Stimulated activated CD4-positive, alpha-beta T cell treated with anti-CD3 and anti-CD28 coated beads, Interleukin-1b, Interleukin-23, amount 100 ng/mL, for 4 hours (primary cell): ENCODE measurements around the gene PXYLP1.
A peak's percentile ranks its signal among the peaks of the same experiment; 100 is the strongest.

Experiments used
- DNase-seq, 2 donors: peaks; one replicate each; pipeline ENCODE4 v3.0.0-alpha.2; 2020; ENCODE audit warnings: low read depth in 2 of 2

The PXYLP1 gene

DNA sequence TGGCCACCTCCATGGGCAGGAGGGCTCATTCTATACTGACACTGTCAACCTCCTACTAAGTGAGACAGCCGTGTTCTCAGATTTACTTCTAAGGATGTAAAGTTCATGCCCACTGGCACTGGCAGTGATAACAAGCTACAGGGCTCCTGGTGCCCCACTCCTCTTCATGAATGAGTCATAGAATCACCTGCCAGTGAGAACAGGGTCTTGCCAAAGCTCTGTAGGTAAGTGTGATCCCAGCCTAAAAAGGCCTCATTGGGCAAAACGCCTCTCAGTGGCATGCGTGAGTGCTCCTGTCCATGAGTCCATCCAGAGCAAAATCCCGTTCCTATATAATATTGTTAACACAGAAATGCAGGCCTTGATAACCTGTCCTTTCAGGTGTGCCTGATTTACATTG is 17.4 kb downstream of the PXYLP1 start:
- DNase-seq, result no peak

DNA sequence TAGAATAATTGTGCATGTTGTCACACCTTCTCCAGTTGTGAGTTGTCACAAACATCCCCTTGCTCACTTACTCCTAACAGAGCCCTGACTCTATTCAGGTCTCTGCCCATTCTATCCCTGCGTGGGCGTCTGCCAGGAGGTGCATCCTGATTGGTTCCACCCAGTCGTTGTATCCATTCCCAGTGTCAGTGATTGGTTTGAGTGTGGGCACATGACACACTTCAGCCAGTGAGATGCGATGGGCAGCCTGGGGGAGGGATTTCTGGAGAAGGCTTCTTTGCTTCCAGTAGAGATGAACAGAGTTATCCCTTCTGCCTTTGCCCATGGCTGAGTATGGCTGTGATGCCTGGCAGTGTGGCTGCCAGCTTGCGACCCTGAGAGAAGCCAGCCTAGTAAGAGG is 18.7 kb downstream of the PXYLP1 start:
- DNase-seq, result no peak

GRCh38 chr3:141250828-141251227 is 19.2 kb downstream of the PXYLP1 start:
- DNase-seq, result no peak

- DNase-seq, result no peak
Measured at GRCh38 chr3:141253326-141253725, 21.7 kb downstream of the PXYLP1 start.

GRCh38 chr3:141253811-141254210 is 22.2 kb downstream of the PXYLP1 start:
- no peak for DNase-seq

DNA sequence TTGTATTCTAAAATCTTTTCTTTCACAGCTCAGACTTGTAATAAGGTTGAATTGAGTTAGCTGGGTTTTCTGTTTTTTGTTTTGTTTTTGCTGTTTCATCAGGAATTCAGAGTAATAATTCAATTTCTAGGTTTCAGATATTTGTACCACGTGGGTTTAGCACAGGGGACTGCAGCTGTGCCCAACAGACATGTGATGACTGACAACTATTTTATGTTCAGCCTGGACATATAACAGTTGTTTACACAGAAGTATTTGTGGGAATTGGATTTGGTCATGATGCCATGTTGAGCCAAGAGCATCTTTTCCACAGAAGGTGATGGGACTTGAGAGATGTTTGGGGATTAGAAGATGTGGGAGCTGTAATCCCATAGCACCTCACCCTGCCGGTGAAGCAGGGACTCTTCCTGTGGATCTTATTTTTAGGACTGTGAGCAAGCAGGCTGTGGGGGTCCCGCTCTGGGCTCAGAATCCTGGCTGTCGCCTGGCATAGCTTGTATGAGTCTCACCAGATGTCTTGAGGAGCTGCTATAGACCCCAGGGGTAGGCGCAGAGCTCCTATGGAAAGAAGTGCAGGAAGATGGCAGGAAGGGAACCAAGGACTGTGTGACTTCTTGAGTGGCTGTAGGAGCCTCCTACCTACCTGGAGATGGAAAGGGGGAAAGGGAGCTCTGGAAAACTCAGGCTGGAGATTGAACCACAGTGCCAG is 23.7 kb downstream of the PXYLP1 start:
- DNase-seq, result no peak

DNA sequence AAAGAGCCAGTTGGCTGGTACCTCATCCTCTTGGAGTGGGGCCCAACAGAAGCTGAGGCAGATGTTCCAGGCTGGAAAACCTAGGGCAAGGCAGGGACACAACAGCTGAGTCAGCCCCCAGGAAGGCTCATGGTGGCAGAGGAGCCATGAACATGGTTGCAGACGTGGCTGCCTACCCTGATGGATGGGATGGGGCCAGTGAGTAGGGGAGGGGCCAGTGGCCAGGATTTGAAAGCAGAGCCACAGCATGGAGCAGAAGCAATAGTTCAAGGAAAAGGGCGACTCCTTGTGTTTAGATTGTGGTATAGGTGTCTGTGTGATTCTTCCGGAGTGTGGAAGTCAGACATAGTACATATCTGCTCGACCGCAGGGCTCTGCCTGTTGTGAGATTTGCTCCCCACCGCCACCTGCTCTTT is 24.2 kb downstream of the PXYLP1 start:
- no peak for DNase-seq

GRCh38 chr3:141256820-141257219 is 25.2 kb downstream of the PXYLP1 start:
- DNase-seq, result no peak

DNA sequence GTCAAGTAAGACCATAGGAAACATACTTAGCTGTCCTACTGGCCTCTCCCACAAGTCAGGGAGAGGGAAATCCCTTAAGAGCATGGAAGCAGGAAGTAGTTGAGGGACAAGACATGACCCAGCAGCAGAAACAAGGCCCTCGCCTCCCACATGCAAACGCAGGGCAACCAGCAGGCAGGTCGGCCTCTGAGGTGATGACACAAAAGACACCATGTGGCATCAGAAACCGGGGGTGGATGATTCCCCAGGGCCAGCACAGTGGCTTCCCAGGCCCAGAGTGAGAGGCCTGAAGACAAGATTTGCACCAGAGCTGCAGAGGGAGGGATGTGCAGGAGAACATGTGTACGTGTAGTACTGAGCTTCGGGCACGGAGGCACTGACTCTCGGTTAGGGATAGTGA is 26.3 kb downstream of the PXYLP1 start:
- DNase-seq, result no peak

DNA sequence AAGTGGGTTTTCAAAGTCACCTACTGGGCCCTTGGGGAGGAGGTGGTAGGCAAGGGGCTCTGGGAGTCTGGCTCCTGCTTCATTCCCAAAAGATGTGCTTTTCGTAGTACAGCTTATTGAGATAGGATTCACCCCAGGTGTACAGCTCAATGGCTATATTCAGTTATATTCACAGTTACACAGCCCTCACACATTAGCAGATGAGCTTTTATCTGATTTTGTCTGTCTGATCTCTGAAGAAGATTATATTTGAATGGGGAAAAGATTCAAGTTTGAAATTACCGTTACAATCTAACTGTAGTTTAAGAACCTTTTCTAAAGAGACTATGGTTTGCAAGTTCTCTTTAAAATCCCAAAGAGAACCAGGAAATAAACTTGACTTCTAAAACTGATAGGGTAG is 27.3 kb downstream of the PXYLP1 start:
- DNase-seq, result no peak

GRCh38 chr3:141259821-141260629 is 28.4 kb downstream of the PXYLP1 start:
- no peak for DNase-seq

- DNase-seq, result no peak
Measured at GRCh38 chr3:141260630-141260927, 29.0 kb downstream of the PXYLP1 start.

DNA sequence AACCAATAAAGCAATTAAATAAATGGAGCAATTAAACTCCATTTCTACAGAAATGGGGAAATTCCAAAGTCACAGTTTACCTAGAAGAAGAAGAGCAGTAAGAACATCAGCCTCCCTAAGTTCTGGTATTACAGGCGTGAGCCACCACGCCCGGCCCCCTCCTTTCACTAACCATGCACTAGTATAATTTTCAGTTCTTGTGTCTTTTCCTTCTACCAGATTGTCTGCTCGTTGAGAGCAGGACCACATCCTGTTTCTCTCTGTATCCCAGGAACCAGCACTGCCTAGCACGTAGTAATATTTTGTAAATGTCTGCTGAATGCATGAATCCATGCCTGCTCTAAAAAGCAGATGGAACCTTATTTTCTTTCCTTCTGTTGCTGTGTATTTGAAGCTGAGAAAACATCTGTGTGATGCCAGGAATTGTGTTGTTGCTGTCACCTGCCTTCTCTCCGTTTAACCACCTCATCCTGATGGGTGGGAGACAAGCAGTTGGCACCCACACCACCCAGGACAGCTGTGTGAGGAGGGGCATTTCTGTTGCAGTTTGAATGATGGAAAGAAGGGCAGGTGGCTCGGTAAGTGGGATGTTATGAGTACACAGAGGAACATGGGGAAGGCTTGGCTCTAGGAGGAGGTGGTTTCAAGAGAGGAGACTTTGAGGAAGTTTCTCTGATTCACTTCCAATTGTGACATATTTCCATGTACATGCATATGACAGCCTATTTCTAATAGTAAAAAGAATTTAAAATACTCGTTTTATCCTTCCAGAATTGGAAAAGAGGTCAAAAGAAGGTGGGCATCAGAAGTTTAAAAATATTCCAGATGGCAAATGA is 30.1 kb downstream of the PXYLP1 start:
- DNase-seq, result no peak

DNA sequence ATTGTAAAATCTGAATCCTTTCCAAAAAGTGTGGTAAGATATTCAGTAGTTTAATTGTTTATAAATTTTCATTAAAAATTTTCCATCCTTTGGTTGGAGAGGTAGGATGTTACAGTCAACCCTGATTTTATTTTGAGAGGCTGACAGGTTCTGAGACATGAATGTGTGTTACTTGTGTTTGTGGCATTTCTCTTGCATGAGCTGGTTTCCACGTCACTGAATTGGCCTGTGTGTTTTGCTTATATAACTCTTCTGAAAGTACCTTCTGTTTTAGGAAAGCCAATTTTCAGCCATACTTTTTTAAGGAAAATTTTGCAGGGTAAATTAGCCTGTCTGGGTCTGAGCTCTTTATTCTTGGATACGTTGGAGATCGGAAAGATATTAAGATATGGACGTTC is 30.7 kb downstream of the PXYLP1 start:
- no peak for DNase-seq

DNA sequence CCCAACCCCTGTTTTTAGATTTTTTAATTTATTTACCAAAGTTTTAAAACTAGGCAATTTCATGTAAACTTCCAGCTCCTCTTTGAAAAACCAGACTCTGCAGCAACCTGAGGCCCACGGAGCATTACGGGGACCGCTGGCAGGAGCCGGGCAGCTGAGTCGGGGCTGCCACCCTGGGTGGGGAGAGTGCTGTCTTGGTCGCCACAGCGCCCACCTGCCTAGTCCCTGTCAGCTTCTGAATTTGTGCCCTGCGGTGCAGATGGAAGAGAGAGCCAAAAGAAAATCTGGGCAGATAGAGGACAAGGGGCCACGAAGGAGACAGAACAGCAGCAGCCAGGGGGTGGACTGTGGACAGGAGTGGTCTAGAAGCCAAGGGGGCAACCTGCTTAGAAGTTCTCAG is 34.6 kb downstream of the PXYLP1 start:
- no peak for DNase-seq

DNA sequence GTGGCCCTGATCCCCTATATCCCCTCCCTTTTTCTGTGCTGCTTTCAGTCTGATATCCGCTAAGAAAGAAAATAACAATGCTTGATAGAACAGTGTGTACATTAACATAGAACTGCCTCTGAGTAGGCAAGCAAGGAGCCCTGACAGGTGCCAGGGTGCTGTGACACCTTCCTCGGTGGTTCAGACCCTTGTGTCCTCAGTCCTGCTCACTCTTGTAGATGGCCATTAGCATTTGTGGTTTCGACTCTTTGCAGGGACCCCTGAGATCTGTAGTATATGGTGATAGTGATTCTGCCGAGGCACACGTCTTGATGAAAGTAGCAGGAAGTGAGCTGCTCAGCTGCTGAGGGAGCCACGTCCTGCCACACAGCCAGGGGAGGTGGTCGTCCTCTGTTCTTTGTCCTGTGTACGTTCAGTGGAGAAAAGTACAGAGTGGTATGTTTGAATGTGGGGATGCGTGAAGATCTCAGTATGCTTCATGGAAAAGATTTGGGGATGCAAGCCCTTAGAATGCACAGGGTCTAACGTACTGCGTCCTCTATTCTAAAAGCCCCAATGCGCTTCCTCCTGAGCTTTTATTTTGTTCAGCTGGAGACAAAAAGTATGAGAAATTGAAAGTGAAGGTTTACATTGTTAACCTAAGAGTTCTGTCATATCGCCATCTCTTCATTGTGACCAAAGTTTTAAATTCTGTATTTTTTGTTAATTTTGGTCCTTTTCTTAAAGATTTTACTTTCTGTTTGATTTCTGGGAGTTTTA is 35.4 kb downstream of the PXYLP1 start:
- peak in 1 of 2 donors; percentile 25 for DNase-seq

DNA sequence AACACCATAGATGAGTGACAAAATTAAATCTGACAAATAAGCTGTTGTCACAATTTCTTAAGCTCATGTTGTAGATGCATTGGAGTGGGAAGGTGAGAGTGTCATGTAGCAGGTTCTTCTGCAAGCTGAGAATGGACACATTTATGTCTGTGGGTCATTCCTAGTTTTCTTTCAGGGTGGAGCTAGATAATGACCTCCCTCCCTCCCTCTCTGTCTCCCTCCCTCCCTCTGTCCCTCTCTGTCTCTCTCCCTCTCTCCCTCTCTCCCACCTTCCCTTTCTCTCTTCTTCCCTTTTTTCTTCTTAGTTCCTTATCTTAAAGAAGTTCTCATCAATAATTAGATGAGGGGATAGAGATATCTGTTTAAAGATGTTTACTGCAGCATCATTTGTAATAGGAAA is 36.0 kb downstream of the PXYLP1 start:
- DNase-seq, result no peak

DNA sequence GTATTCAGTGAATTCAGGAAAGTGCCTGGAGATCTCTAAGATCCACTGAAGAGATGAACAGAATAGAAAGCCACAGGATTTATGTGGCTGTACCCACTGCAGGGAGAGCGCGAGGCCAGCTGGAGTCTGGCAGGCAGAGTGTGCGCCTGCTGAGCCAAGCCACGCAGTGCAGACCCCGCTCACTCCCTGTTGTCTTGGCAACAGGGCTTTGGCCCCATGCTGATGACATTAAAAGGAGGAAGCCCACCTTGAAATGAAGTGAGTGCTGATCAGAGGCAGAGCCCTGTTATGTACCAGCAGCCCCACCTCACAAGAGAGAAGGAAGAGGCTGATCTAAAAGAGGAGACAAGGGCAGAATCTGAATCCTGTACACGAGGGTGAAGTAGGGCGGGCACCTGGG is 36.7 kb downstream of the PXYLP1 start:
- no peak for DNase-seq

DNA sequence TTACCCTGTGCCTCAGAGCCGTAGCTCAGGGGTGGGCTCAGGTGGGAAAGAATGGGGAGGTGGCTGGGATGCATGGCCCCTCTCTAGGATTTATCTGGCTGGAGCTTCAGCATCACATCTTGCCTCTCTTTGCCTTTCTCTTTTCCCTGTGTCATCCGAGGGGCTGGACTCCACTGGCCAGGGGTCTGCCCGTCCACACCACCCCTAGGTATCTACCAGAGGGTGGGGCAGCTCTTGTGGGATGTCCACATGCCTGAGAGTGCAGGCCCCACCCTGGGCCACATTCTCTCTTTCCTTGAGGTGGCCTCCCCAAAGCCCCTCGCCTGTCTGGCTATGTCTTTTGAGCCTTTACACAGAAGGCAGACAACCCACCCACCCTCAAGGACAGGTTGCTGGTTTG is 37.2 kb downstream of the PXYLP1 start:
- no peak for DNase-seq

DNA sequence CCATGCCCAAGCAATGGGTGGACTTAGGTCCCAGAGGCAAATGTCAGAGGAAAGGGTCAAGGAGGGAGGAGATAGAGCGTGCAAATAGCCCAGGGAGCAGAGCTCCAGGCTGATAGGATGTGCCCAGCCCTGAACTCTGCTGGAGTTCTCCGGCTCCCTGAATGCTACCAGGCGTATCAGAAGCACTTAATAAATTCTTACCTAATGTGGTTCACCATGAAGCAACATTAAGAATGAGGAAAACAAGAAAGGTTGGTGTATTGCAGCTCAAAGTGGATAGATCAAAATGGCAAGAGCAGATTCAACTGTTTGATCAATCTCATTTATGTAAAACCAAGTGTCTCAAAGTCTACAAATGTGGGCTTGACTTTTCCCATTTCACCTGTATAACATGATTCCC is 38.3 kb downstream of the PXYLP1 start:
- no peak for DNase-seq

DNA sequence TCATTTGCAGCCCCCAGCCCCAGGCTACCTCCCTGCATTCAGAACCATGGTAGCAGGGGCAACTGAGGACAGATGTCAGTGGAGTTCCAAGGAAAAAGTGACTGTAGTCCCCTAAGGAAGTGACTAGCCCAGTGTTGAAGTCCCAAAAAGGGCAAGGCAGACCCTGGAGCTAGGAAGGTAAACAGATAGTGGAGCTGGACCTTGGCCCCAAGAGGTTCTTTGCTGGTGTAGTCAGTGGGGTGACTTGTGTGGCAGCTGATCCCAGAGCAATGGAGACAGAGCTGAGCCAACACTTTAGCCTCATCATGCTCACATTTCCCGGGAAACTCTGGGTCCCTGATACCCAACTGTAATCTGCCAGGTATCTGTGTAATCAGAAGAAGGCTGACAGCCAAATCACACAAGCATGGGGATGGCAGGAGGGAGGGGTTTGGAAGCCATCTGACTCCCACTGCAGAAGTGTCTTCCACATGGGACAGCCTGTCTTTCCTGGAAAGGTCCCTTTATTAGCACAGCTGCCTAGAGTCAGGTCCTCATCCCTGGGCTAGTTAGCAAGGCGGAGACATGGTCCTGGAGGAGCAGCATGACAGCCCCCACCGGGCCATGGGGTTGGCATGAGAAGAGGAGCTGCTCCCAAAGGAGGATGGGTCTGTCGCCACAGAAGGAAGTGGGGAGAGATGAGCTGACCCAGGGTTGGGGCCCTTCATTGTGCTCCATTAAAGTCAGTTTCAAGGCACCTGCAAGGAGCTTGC is 39.8 kb downstream of the PXYLP1 start:
- no peak for DNase-seq
